ENCODE data around the gene TSEN2.

- TF ChIP-seq CTCF (IDR thresholded peaks at IDR 0.05; ENCODE audit: insufficient read depth, low read length, poor library complexity, severe bottlenecking) (no peak), EZH2phosphoT487 (conservative IDR thresholded peaks at IDR 0.05; ENCODE audit: low read length) (no peak)
Measured at GRCh38 chr3:12454076-12454815, 30.0 kb upstream of the TSEN2 start.
